H1 (cell line): ENCODE data around the gene SGK2. TPM values are rescaled to one million over a fixed set of nuclear protein-coding genes. Genes with fewer than 3 reads are reported as not detected.

Experiments
- CBX8 ChIP-seq: fragments of 300-800, 300-1000 bp; sonication (generic); IDR thresholded peaks from 2 replicates; pipeline ENCODE4 v1.7.1; 2016; ENCODE audit warnings: low read depth, low read length, borderline replicate concordance
- CHD7 ChIP-seq: fragments of 300-600 bp; sonication (generic); IDR thresholded peaks from 2 replicates; pipeline ENCODE4 v1.7.1; 2012; ENCODE audit warnings: low read length, moderate library complexity, mild to moderate bottlenecking, inconsistent platforms; ENCODE audit not compliant: insufficient replicate concordance
- MAFK ChIP-seq: IDR thresholded peaks from 2 replicates; pipeline ENCODE4 v1.6.1; 2012; ENCODE audit warnings: low read depth, mild to moderate bottlenecking, improper control_type of control experiment, low read length
- RFX5 ChIP-seq: IDR thresholded peaks from 2 replicates; pipeline ENCODE4 v1.6.1; 2011; ENCODE audit warnings: low read depth, low read length, improper control_type of control experiment, borderline replicate concordance
- SUZ12 ChIP-seq: fragments of 200-600 bp; sonication (generic); IDR thresholded peaks from 2 replicates; pipeline ENCODE4 v1.6.1; 2012; ENCODE audit warnings: mild to moderate bottlenecking, inconsistent platforms, low read length, moderate library complexity, mixed read lengths
- TCF12 ChIP-seq: IDR thresholded peaks from 2 replicates; pipeline ENCODE4 v1.6.1; 2011; ENCODE audit warnings: low read depth, mild to moderate bottlenecking, low read length
- polyA plus RNA-seq, 7 experiments: library from polyadenylated mRNA; depleted of rRNA in 3 of 7; stranded (reverse) in 5 of 7; unstranded in 2 of 7; fragments of >200 nt in 5 of 7; fragments of 200-250 nt in 2 of 7; gene quantifications; 1 replicate in 5 of 7; 2 replicates in 1 of 7; 4 replicates in 1 of 7; pipeline versions ENCODE4 v1.2.1 to v1.2.3, GENCODE V29; 2011 to 2013; ENCODE audit warnings: missing spikeins in 2 of 7, mixed read lengths in 2 of 7
- total RNA-seq: library from RNA; stranded (reverse); fragmentation: NEBNext Ultra II Directional; extraction: Animal tissue kit (Norgen Biotek cat#: 25700); gene quantifications from 2 replicates; pipeline ENCODE4 v1.2.1, GENCODE V29; 2021

SGK2 gene
- total and polyA plus RNA-seq, 2 of the 8 experiments (the other 6 are each of a cell fraction or from before 2014, with no cell fraction given), result 0.21 TPM; not detected in 1

- TF ChIP-seq SUZ12, result no peak
- no peak for TF ChIP-seq TCF12
- TF ChIP-seq MAFK, result no peak
- TF ChIP-seq CHD7, result no peak
- no peak for TF ChIP-seq CBX8
- TF ChIP-seq RFX5, result no peak
Measured at GRCh38 chr20:43536041-43536816, 22.6 kb upstream of the SGK2 start (continued).
